Activated CD8-positive, alpha-beta T cell treated with anti-CD3 and anti-CD28 coated beads for 36 hours (primary cell): Measurements from ENCODE around the gene CSNK1A1. TPM values are rescaled to one million over a fixed set of nuclear protein-coding genes. Genes with fewer than 3 reads are reported as not detected.

Experiments used
- ATAC-seq: fragments of 200-7000 bp; cut with Tn5 transposase; one replicate; pipeline ENCODE4 v1.10.0; 2021; ENCODE audit warnings: mild to moderate bottlenecking, moderate library complexity
- CTCF ChIA-PET: fragments of 350-600 bp; sonication (Branson Sonifier 250); formaldehyde crosslinking; loops from one replicate; lab custom pipeline; 2021; ENCODE audit warnings: antibody characterized with exemption; lab: Charles Lee
- POLR2A ChIA-PET: fragments of 350-600 bp; sonication (Branson Sonifier 250); formaldehyde crosslinking; loops from one replicate; lab custom pipeline; 2021; ENCODE audit warnings: antibody characterized with exemption; lab: Charles Lee
- DNase-seq: peaks from one replicate; pipeline ENCODE4 v3.0.0-alpha.2; 2020
- H3K27ac Mint-ChIP-seq: one replicate; pipeline ENCODE4 v1.8.0; 2021; ENCODE audit warnings: mild to moderate bottlenecking, mixed read lengths
- H3K27me3 Mint-ChIP-seq: one replicate; pipeline ENCODE4 v1.8.0; 2021; ENCODE audit warnings: mixed read lengths
- H3K36me3 Mint-ChIP-seq: one replicate; pipeline ENCODE4 v1.8.0; 2021; ENCODE audit warnings: low read depth, mixed read lengths
- H3K4me1 Mint-ChIP-seq: one replicate; pipeline ENCODE4 v1.8.0; 2021; ENCODE audit warnings: low read depth, mixed read lengths
- H3K4me3 Mint-ChIP-seq: one replicate; pipeline ENCODE4 v1.8.0; 2021; ENCODE audit warnings: mild to moderate bottlenecking, moderate library complexity, mixed read lengths
- H3K9me3 Mint-ChIP-seq: one replicate; pipeline ENCODE4 v1.8.0; 2021; ENCODE audit warnings: mixed read lengths
- intact Hi-C: fragments of 100-400 bp; cut with micrococcal nuclease; formaldehyde crosslinking; loops from one replicate; pipeline ENCODE4 v1.10.0; 2022
- total RNA-seq, 2 experiments: library from RNA; stranded (reverse); gene quantifications; one replicate each; pipeline ENCODE4 v1.2.3, GENCODE V29; 2021
- TF ChIP-seq, protein P1 (sequence below): fragments of 200-600 bp; IDR thresholded peaks from one replicate; pipeline ENCODE4 v1.8.0; 2022; ENCODE audit warnings: antibody characterized with exemption, mild to moderate bottlenecking

CSNK1A1 gene
- total RNA-seq, 2 experiments from 2014 or later, result 154 to 168 TPM

DNA sequence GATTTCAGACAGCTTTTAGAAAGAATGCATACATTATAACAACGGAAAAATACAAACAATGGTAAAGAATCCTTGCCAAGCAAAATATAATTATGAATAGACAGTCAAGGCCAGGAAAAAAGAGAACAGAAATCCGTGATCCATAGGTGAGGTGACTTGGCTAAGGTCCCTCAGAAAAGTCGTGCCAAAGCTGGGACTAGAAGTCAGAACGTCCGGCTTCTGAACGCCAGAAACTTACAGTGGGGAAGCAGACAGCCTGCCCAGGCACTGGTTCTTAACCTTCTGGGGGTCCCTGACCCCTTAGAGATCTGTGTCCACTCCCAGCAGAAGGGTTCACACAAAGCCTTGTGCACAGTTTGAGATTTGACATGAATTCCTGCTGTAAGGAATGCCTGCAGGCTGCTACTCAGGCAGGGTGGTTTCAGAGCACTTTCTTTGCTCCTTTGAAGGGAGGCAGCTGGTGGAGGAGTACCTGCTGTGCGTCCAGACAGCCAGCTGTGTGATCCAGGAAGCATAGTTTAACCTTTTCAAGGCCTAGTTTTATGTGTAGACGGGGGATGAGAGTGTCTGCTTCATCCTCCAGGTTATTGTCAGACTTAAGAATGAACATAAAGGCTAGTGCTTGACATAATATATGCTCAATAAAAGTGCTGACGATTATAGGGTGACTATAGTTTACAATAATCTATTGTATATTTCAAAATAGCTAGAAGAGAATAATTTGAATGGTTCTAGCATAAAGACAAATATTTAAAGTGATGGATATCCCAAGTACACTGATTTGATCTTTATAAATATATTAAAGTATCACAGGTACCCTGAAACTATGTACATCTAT lies 30.9 kb upstream of the CSNK1A1 start:
- ATAC-seq (no peak), DNase-seq (no peak)
- CTCF ChIA-PET, result interaction anchor here (0.6 to 2.8 kb wide), 8 partner anchors 12 to 271 kb away, joined by 3 to 14 read pairs (median 3); no protein-coding TSS in a partner anchor
- no peak overlapping the region for H3K27ac Mint-ChIP-seq
- TF ChIP-seq, protein P1, sequence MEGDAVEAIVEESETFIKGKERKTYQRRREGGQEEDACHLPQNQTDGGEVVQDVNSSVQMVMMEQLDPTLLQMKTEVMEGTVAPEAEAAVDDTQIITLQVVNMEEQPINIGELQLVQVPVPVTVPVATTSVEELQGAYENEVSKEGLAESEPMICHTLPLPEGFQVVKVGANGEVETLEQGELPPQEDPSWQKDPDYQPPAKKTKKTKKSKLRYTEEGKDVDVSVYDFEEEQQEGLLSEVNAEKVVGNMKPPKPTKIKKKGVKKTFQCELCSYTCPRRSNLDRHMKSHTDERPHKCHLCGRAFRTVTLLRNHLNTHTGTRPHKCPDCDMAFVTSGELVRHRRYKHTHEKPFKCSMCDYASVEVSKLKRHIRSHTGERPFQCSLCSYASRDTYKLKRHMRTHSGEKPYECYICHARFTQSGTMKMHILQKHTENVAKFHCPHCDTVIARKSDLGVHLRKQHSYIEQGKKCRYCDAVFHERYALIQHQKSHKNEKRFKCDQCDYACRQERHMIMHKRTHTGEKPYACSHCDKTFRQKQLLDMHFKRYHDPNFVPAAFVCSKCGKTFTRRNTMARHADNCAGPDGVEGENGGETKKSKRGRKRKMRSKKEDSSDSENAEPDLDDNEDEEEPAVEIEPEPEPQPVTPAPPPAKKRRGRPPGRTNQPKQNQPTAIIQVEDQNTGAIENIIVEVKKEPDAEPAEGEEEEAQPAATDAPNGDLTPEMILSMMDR, result no peak
- H3K36me3 Mint-ChIP-seq, result no peaks in the 10 kb centered on the region
- H3K4me3 Mint-ChIP-seq, result peak overlapping the region; percentile 72
- peaks cover 17% of the 10 kb centered on the region for H3K4me1 Mint-ChIP-seq
- intact Hi-C loops, result no loop called here
- POLR2A ChIA-PET, result interaction anchor here (1.3 to 1.6 kb wide), 2 partner anchors 30 to 35 kb away, joined by 3 to 4 read pairs; no protein-coding TSS in a partner anchor
- no peaks in the 10 kb centered on the region for H3K9me3 Mint-ChIP-seq
- peaks cover 17% of the 10 kb centered on the region for H3K27me3 Mint-ChIP-seq

GRCh38 chr5:149581192-149581861 lies 30.1 kb upstream of the CSNK1A1 start, which contains the start of gene ARHGEF37:
Gene ARHGEF37, plus strand, starts transcription at chr5:149581498. Its CDS starts 16,272 bp downstream, at chr5:149597770.
- ChIA-PET CTCF (interaction anchor here (0.8 to 2.8 kb wide), 7 partner anchors 13 to 195 kb away, joined by 3 to 14 read pairs (median 3); no protein-coding TSS in a partner anchor), POLR2A (interaction anchor here (1.3 to 1.6 kb wide), 2 partner anchors 29 to 34 kb away, joined by 3 to 4 read pairs; no protein-coding TSS in a partner anchor)
- intact Hi-C loops, result no loop called here
- Mint-ChIP-seq H3K27ac (peak within 1 kb of the TSS; percentile 34), H3K9me3 (no peaks in the 10 kb centered on the region), H3K4me1 (peaks cover 16% of the 10 kb centered on the region), H3K36me3 (no peaks in the 10 kb centered on the region), H3K4me3 (peak within 1 kb of the TSS; percentile 72), H3K27me3 (peaks cover 16% of the 10 kb centered on the region)
- peak; percentile 66 for DNase-seq
- ATAC-seq, result peak; percentile 77
- TF ChIP-seq, protein P1, result no peak

DNA sequence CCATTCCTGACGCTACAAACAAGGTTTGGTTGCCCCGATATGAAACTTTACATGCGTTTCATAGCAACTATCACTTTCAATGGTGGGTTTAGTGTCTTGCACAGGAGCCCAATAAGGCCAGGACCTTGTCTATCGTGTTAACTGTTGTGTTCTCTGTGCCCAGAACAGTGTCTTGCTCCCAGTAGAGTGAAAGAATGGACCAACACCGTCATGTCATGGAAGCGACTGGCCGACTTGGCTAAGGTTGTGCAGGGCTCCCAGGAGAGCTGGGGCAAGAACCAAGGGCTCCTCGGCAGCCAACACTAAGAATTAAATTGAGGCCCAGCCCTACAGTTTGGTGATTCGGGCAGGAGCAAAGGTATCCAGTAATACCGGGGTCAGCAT lies 29.6 kb upstream of the CSNK1A1 start:
- Mint-ChIP-seq H3K9me3 (no peaks in the 10 kb centered on the region), H3K4me3 (peak overlapping the region; percentile 72), H3K27me3 (peaks cover 16% of the 10 kb centered on the region), H3K36me3 (no peaks in the 10 kb centered on the region), H3K4me1 (peaks cover 20% of the 10 kb centered on the region), H3K27ac (peak overlapping the region; percentile 34)
- POLR2A ChIA-PET, result interaction anchor here (1.3 kb wide), 1 partner anchor 34 kb away, joined by 4 read pairs; no protein-coding TSS in a partner anchor
- DNase-seq (no peak), ATAC-seq (peak; percentile 18)
- intact Hi-C loops, result no loop called here
- CTCF ChIA-PET, result interaction anchor here (1.0 to 2.8 kb wide), 5 partner anchors 16 to 194 kb away, joined by 3 to 14 read pairs (median 7); no protein-coding TSS in a partner anchor
- TF ChIP-seq, protein P1, result no peak

DNA sequence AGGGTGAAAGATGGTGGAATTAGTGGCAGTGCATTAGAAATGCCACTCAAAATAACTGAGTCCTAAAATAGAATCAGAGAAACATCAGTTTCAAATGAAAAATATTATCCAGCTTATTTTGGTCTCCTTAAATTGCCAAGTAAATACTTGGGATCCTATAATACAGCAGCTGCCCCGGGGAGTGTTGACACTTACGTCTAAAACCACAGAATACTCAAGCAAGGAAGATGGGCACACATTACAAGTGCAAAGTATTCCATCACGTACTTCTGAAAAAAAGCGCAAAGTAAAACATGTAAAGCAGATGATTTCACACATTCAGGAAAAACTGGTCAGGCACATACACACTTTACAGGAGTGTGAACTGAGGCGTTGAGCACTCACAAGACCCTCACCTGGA lies 27.7 kb upstream of the CSNK1A1 start:
- H3K9me3 Mint-ChIP-seq, result no peaks in the 10 kb centered on the region
- no peak overlapping the region for H3K4me3 Mint-ChIP-seq
- no peaks in the 10 kb centered on the region for H3K36me3 Mint-ChIP-seq
- intact Hi-C loops, result no loop called here
- H3K27me3 Mint-ChIP-seq, result peaks cover 16% of the 10 kb centered on the region
- H3K4me1 Mint-ChIP-seq, result peaks cover 22% of the 10 kb centered on the region
- TF ChIP-seq, protein P1, result no peak
- ATAC-seq, result no peak
- no peak for DNase-seq
- ChIA-PET POLR2A (no interaction called here), CTCF (interaction anchor here (0.9 to 2.7 kb wide), 4 partner anchors 14 to 144 kb away, joined by 3 to 14 read pairs (median 6); no protein-coding TSS in a partner anchor)
- no peak overlapping the region for H3K27ac Mint-ChIP-seq
